TTC549 (cell line): Measurements from ENCODE around the gene AHCYL1.

Experiments used
- FAIRE-seq: peaks from 2 replicates; lab custom pipeline; 2012; peaks lifted over from hg19 to GRCh38; lab: Jason Lieb, UNC

AHCYL1 gene

GRCh38 chr1:110063781-110064180, 79.2 kb downstream of the AHCYL1 start:
- FAIRE-seq, result no peak

GRCh38 chr1:110064576-110065337, 80.2 kb downstream of the AHCYL1 start:
- no peak for FAIRE-seq

- FAIRE-seq, result no peak
Measured at GRCh38 chr1:110065841-110066240, 81.3 kb downstream of the AHCYL1 start.

GRCh38 chr1:110067479-110067892, 82.9 kb downstream of the AHCYL1 start:
- no peak for FAIRE-seq

- FAIRE-seq, result no peak
Measured at GRCh38 chr1:110067893-110068645, 83.5 kb downstream of the AHCYL1 start.

- no peak for FAIRE-seq
Measured at GRCh38 chr1:110068646-110069403, 84.3 kb downstream of the AHCYL1 start.

- FAIRE-seq, result no peak
Measured at GRCh38 chr1:110069404-110070281, 85.1 kb downstream of the AHCYL1 start.

GRCh38 chr1:110070282-110070669, 85.7 kb downstream of the AHCYL1 start:
- FAIRE-seq, result no peak

GRCh38 chr1:110070671-110071242, 86.2 kb downstream of the AHCYL1 start, which contains the start of gene ALX3:
TSS of gene ALX3 (minus strand) at chr1:110070672. CDS start at chr1:110070612, 60 bp downstream.
- no peak for FAIRE-seq
